Bone marrow (tissue), 2 donors: ENCODE measurements around the gene TTYH2.

ENCODE experiments used
- DNase-seq, 2 donors: peaks; one replicate each; lab custom pipeline; 2025; lab: John Stamatoyannopoulos, UW

The TTYH2 gene

DNA sequence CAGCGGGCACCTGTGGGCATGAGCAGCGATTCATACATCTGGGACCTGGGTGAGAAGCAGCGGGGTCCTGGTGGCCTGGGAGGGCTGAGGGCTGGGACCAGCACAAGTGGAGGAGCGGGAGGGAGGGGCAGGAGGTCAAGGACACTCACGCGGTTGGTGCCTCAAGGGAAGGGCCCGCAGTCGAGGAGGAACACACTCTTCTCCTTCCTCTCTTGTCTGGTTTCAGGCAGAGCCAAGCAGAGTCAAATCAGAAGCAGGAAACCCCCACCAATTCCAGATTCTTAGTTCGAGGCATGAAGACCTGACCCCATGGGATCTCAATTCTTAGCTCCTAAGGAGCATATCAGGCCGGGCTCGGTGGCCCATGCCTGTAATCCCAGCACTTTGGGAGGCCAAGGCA, 76.3 kb downstream of the TTYH2 start:
- DNase-seq, result no peak

DNA sequence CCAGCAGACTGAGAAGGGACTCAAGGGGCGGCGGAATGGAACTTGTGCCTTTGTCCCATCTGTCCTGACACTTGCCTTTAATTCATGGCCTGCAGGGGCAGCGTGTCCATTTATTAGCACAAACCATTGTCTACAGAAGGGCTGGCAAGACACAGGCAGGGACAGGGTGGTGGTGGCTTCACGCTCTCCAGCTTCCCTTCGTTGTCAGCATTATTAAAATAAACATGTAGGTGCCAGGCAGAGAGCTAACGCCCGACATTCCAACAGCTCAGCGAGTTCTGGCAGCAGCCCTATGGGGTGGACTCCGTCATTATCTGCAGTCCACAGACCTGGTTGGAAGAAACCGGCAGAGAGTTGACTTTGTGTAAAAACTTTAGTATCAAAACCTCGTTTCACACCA, 77.0 kb downstream of the TTYH2 start:
- no peak for DNase-seq

DNA sequence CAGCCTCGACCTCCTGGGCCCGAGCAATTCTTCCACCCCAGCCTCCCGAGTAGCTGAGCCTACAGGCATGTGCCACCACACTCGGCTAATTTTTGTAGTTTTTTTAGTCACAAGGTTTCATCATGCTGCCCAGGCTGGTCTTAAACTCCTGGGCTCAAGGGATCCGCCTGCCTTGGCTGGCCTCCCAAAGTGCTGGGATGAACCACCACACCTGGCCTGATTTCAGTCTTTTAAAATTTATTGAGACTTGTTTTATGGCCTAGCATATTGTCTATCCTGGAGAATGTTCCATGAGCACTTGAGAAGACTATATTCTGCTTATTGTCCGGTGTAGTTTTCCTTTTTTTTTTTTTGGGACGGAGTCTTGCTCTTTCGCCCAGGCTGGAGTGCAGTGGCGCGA, 79.1 kb downstream of the TTYH2 start:
- DNase-seq, result no peak

DNA sequence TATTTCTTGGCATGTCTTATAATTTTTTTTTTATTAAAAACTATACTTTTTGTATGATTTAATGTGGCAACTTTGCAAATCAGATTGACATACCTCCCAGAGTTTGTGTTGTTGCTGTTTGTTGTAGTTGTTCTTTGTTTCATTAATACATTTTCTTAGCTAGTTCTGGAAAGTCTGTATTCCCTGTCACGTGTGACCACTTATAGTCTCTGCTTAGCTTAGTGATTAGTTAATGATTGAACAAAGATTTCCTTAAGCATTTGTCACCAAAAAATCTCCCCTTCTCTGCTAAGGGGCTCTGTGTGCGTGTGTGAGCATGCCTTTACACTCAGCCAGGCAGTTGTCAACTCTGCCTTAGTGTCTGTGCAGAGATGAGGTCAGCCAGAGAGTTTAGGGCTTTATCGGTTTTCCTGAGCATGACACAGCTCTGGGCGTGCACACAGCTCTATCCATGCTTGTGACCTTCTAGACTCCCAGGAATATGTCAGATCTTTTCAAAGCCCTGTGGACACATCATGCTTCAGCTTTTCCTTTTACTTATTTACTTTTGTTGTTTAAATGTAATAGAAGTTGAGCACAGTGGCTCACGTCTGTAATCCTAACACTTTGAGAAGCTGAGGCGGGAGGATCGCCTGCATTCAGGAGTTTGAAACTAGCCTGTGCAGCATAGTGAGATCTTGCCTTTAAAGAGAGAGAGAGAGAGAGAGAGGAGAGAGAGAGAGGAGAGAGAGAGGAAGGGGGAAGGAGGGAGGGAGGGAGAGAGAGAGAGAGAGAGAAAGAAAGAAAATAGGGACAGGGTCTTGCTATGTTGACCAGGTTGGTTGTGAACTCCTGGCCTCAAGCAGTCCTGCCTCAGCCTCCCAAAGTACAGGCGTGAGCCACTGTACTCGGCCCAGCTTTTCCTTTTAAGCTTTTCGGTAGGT, 82.5 kb downstream of the TTYH2 start:
- no peak for DNase-seq

DNA sequence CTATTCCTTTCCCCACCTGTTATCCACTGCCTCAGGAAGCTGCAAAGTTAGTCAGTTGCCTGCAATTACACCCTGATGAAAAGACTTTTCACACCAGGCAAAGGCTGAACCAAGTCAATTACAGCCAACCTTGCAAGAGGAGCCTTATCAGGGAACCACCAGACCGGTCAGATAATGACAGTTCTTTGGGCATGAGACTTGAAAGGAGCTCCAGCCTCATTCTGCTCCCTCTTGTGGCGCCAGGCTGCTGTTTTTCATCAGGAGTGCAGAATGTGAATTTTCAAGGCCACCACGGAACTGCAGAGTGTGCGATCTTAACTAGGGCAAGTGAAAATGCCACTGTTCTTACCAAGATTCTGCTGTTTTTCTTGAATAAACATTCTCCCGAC, 83.2 kb downstream of the TTYH2 start:
- peak in 1 of 2 donors; percentile 29 for DNase-seq

DNA sequence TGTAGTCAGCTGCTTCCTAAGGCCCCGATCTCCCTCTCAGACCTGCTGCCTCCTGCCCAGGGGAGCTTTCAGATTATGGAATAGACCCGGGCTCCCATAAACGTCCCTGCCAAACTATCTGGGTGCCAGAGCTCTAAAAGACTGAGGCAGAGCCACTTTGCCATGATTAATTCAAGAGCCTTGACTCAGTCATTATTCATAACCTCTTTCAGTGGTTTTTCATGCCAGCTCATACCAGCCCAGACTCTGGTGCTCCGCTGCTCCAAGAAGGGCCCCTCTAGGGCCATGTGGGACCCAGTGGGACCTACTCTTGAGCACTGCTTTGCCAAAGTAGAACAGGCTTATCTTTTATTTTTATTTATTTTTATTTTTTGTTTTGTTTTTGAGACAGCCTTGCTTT, 84.6 kb downstream of the TTYH2 start:
- DNase-seq, result no peak

DNA sequence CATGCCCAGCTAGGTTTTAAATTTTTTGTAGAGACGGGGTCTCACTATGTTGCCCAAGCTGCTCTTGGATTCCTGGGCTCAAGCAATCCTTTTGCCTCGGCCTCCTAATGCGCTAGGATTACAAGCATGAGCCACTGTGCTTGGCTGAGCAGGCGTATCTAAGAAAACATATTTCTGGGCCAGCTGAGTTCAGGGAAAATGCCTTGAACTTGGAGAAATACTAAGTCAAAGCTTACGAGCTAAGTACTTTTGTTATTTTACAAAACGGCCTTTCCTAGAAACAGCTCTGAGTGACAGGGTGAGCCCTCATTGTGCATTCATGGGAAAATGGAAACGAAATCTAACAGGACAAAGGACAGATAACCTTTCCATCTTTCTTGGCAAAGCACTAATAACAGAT, 85.4 kb downstream of the TTYH2 start:
- DNase-seq, result no peak

DNA sequence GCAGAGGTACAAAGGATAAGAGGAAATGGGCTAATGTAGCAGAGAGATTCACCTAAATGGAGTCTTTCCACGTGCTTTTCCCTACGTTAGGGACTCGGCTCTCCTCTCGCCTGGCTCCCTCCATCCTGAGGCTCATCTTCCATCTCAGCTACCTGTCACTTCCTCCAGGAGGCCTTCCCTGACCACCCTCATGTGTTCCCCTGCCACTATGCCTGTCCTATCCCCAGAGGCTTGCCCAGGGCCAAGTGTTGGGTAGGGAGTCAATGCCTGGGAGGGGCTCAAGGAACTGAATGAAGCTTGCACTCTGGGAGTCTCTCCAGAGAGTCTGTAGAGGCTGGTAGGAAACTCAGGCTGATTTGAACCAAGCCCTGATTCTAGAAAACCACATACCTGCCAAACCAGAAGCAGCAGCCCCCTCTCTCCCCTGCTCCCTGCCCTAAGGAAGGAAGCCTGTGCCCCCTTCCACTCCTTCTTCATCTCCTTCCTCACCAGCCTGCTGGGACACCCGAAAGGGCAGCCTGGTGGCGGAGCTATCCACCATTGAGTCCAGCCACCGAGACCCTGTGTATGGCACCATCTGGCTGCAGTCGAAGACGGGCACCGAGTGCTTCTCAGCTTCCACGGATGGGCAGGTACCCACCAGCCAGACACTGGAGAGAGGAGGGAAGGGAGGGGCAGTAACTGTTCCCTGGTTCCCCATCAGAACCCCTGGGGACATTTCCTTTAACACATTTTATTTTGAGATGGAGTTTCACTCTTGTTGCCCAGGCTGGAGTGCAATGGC, 86.0 kb downstream of the TTYH2 start:
- DNase-seq, result no peak

DNA sequence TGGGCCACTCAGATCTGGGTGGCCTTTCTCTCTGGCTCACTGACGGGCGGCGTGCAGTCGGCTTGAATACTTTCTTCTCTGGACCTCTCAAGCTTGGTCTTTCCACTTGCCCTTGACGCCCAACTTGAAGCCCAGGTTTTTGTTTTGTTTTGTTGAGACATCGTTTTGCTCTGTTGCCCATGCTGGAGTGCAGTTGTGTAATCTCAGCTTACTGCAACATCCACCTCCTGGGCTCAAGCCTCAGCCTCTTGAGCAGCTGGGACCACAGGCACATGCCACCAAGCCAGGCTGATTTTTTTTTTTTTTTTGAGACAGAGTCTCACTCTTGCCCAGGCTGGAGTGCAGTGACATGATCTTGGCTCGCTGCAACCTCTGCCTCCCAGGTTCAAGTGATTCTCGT, 89.9 kb downstream of the TTYH2 start:
- DNase-seq, result no peak

DNA sequence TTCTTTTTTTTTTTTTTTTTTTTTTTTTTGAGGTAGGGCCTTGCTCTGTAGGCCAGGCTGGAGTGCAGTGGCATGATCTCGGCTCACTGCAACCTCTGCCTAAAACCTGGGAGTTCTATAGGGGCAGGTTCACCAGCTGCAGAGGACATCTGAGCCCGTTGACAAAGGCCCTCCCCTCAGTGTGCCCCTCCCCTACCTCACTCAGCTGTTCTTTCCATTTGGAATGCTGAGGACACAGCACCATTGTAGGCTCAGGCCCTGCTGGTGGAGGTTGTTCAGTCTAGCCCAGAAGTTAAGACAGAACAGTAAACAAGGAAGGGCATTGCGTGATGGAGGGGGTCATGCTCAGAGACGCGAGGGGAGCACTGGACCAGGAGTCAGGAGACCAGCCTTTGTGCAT, 90.8 kb downstream of the TTYH2 start:
- DNase-seq, result no peak

DNA sequence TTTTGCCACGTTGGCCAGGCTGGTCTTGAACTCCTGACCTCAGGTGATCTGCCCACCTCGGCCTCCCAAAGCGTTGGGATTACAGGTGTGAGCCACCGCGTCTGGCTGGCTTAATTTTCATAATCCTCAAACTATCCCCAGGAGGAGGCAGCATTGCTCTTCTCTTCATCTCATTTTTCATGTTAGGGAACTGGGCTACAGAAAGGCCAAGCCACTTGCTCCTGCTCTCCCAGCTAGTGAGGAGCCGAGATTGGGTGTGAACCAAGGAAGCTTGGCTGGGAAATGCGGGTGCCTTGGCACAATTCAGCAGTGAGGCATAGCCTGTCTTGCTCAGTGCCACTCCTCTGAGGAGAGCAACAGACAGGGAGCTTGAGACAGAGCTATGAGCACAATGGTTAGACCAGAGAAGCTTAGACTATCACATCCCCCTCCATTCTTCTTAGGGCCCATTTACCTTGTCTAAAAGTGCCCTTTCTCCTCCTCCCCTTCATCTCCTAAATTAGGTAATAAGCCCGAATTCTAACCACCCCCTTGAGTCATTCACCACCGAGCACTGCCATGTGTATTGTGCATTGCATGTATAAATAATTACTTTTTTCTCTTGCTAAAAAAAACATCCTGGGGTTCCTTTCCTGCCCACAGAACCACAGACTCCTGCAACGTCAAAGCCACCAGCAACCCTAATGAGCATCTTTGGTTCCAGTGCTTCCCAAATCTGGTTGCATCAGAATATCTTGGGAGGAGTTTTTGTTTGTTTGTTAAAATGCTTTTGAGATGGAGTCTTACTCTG, 92.7 kb downstream of the TTYH2 start:
- DNase-seq, result peak in 1 of 2 donors; percentile 22

DNA sequence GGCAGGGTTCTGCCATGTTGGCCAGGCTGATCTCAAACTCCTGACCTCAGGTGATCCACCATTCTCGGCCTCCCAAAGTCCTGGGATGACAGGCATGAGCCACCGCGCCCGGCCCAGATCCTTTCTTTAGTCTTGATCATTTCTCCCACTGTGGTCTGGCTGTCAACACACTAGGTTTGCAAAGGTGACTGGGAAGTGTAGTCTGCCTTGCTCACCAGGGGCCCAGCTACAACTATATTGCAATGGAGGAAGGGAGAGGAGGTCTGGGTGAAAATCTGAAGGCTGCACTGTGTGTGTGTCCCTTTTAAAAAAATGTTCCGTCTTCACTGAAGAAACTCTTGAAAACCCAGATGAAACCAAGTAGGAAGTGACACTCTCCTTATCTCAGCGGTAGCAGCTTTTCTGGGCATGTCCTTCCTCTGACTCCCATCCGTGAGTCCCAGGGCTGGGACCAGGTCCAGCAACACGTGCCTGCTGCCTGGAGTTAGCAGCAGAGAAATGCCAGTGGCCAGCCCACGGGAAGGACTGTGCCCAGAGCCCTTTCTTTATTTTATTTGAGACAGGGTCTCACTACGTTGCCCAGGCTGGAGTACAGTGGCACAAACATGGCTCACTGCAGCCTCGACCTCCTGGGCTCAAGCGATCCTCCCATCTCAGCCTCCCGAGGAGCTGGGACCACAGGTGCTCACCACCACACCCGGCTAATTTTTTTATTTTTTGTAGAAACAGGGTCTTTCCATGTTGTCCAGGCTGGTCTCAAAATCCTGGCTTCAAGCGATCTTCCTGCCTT, 94.8 kb downstream of the TTYH2 start:
- peak in 1 of 2 donors; percentile 53 for DNase-seq

DNA sequence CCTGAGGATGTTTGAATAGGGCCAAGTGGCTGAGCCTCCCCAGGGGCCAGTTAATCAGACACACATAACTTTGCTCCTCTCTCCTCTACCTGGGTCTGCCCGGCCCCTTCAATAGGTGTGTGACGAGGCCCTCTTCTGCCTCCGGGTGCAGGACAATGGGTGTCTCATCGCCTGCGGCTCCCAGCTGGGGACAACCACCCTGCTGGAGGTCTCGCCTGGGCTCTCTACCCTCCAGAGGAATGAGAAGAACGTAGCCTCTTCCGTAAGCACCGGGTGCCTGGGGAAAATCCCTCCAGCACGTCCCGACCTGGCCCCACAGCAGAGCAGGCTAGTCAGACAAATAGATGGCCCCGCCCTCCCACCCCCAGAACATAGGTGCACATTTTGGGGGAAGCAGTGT, 96.5 kb downstream of the TTYH2 start:
- no peak for DNase-seq
